Measurements from ENCODE around the gene ITCH.
"Not testable (repeated sequence)": the region's sequence is repeated elsewhere in the genome, so short reads cannot be mapped to it uniquely, and the experiment has no call there.

GRCh38 chr20:34359729-34360128 lies 3.3 kb upstream of the ITCH start:
- not testable (repeated sequence) for TF ChIP-seq CTCF (IDR thresholded peaks at IDR 0.05); POLR2A (IDR thresholded peaks at IDR 0.05; ENCODE audit: low read depth); EP300 (IDR thresholded peaks at IDR 0.05); POLR2AphosphoS5 (IDR thresholded peaks at IDR 0.05)
